ENCODE results near the gene MOK.

MOK gene

DNA sequence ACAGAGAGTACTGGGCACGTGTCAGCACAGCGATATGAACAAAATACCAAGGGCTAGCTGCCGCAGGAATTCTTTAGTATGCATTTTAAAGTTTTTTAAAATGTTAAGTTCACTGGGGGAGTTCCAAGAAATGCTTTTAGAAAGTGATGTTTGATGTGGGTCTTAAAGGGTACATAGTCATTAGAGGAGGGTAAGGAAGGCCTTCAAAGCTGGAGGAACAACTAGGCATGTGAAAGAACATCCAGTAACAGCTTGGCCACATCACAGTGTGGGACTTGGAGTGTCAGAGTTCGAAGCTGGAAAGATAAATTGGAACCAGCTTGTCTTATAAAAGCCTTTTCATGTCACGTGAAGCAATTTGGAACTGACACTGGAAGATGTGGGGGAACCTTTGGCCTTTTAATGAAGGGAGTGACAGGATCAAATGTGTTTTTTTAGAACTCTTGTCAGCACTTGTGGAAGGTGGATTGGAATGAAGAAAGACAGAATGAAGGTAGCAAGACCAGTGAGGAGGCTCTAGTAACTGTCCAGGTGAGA lies 107.6 kb downstream of the MOK start:
- no peaks in the 10 kb centered on the region for H3K27me3 Mint-ChIP-seq (ENCODE audit: low read depth)
- H3K4me3 Mint-ChIP-seq, result no peak overlapping the region
- H3K36me3 Mint-ChIP-seq (ENCODE audit: low read depth), result peaks cover 44% of the 10 kb centered on the region
- H3K9me3 Mint-ChIP-seq, result no peaks in the 10 kb centered on the region
- H3K27ac Mint-ChIP-seq, result peak overlapping the region in 1 of 3 experiments; percentile 40
- H3K4me1 Mint-ChIP-seq, result peaks cover 49% of the 10 kb centered on the region
- TF ChIP-seq, protein P1, sequence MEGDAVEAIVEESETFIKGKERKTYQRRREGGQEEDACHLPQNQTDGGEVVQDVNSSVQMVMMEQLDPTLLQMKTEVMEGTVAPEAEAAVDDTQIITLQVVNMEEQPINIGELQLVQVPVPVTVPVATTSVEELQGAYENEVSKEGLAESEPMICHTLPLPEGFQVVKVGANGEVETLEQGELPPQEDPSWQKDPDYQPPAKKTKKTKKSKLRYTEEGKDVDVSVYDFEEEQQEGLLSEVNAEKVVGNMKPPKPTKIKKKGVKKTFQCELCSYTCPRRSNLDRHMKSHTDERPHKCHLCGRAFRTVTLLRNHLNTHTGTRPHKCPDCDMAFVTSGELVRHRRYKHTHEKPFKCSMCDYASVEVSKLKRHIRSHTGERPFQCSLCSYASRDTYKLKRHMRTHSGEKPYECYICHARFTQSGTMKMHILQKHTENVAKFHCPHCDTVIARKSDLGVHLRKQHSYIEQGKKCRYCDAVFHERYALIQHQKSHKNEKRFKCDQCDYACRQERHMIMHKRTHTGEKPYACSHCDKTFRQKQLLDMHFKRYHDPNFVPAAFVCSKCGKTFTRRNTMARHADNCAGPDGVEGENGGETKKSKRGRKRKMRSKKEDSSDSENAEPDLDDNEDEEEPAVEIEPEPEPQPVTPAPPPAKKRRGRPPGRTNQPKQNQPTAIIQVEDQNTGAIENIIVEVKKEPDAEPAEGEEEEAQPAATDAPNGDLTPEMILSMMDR (IDR thresholded peaks at IDR 0.05; ENCODE audit: unreplicated experiment in 3 of 3), result no peak

DNA sequence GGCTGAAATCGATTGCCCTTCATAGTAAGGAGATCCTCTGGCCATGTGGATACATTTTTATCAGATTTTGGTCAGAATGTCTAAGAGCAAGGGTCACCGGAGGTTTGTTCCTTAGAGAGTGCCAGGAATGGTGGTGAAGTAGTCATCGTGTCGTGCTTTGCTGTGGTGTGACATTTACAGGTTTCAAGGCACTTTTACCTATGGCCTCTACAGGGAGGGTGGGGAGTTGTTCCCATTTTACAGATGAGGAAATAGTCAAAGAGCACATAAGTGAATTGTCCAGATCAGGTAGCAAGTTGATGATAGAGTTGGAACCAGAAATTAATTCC lies 108.1 kb downstream of the MOK start:
- Mint-ChIP-seq H3K27ac (no peak overlapping the region), H3K36me3 (ENCODE audit: low read depth) (peaks cover 44% of the 10 kb centered on the region), H3K9me3 (no peaks in the 10 kb centered on the region), H3K4me1 (peaks cover 50% of the 10 kb centered on the region), H3K27me3 (ENCODE audit: low read depth) (no peaks in the 10 kb centered on the region), H3K4me3 (no peak overlapping the region)
- TF ChIP-seq, protein P1 (IDR thresholded peaks at IDR 0.05; ENCODE audit: unreplicated experiment in 3 of 3), result no peak

DNA sequence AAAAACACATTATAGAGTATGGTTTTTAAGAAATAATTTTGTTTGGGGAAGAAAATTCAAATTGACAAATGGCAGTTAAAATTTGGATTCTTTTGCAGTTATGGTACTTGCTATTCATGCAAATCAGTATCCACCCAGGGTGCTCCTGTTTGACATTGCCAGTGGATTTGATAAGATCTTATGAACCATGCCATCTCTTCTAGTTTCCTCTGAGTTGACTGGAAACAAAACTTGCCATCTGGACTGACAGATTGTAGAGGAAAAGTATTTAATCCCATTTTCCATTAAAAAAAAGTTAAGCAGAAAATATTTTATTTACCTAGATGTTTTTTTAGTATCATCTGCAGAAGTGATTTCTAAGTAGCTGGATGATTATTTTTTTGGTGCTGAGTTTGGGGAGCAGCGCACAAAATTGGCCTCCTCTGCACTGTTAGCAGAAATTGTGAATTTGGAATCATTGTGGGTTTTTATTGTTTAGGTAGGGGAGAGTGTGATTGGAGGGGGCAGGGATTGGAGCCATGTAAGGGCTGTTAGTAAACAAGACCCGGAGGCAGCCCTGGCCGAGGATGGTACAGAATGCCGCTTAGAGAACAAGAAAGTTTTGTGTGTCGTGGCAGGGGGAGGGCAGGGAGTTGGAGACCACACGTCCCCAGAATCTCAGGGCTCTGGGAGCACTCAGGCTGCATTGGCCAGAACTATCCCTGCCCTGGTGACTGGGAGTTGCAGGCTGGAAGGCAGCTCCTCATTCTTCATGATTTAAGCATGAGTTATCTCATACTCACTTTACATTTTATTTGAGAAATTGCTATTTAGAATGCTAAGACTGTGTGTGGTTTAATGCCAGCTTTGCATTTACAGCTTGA lies 108.7 kb downstream of the MOK start:
- peaks cover 46% of the 10 kb centered on the region for H3K4me1 Mint-ChIP-seq
- H3K9me3 Mint-ChIP-seq, result no peaks in the 10 kb centered on the region

DNA sequence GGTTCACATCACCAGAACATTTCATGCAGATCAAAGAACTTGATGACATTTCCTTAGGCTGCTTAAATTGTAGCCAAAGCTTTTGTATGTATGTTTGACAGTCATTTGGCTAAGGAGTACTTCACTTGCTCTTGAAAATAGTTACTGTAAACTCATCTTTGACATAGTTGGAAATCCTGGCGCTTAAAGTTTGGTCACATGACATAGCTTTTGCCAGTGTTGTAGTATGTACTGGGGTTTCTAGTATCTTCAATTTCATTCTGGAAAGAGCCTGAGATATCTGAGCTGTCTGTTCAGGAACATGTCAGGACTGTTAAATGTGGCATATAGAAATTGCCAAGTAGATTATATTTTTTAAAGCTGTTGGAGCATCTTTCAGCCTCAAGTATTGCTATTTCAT lies 109.5 kb downstream of the MOK start:
- H3K27ac Mint-ChIP-seq, result no peak overlapping the region
- no peaks in the 10 kb centered on the region for H3K9me3 Mint-ChIP-seq
- peaks cover 44% of the 10 kb centered on the region for H3K36me3 Mint-ChIP-seq (ENCODE audit: low read depth)
- no peak overlapping the region for H3K4me3 Mint-ChIP-seq
- peaks cover 39% of the 10 kb centered on the region for H3K4me1 Mint-ChIP-seq
- H3K27me3 Mint-ChIP-seq (ENCODE audit: low read depth), result no peaks in the 10 kb centered on the region
- TF ChIP-seq, protein P1 (IDR thresholded peaks at IDR 0.05; ENCODE audit: unreplicated experiment in 3 of 3), result no peak

More for the DNA sequence above, 108.7 kb downstream of the MOK start:
- Mint-ChIP-seq H3K36me3 (ENCODE audit: low read depth) (peaks cover 44% of the 10 kb centered on the region), H3K4me3 (no peak overlapping the region), H3K27me3 (ENCODE audit: low read depth) (no peaks in the 10 kb centered on the region), H3K27ac (no peak overlapping the region)
- TF ChIP-seq, protein P1 (IDR thresholded peaks at IDR 0.05; ENCODE audit: unreplicated experiment in 3 of 3), result no peak

DNA sequence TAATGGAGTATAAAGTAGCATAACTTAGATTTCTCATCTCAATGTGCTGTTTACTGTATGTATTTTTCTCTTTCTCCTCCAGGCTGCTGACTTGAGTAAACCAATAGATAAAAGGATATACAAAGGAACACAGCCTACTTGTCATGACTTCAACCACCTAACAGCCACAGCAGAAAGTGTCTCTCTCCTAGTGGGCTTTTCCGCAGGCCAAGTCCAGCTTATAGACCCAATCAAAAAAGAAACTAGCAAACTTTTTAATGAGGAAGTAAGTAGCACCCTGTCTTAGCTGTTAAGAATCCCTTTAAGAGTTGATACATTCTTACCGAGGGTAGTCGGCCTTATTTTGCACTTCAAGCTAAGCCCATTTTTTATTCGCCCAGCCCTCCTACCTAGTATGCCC lies 110.1 kb downstream of the MOK start:
- TF ChIP-seq, protein P1 (IDR thresholded peaks at IDR 0.05; ENCODE audit: unreplicated experiment in 3 of 3), result no peak
- H3K27me3 Mint-ChIP-seq (ENCODE audit: low read depth), result no peaks in the 10 kb centered on the region
- no peak overlapping the region for H3K4me3 Mint-ChIP-seq
- H3K9me3 Mint-ChIP-seq, result no peaks in the 10 kb centered on the region
- H3K4me1 Mint-ChIP-seq, result peaks cover 39% of the 10 kb centered on the region
- no peak overlapping the region for H3K27ac Mint-ChIP-seq
- peaks cover 40% of the 10 kb centered on the region for H3K36me3 Mint-ChIP-seq (ENCODE audit: low read depth)

All from nephron (organoid).